B cell (primary cell): ENCODE results near the gene GSTO2. TPM values are rescaled to one million over a fixed set of nuclear protein-coding genes. Genes with fewer than 3 reads are reported as not detected.
A peak's percentile ranks its signal among the peaks of the same experiment; 100 is the strongest.

Experiments used
- ATAC-seq: fragments of 200-7000 bp; cut with Tn5 transposase; one replicate; pipeline ENCODE4 v1.10.0; 2021; ENCODE audit warnings: low read depth, mild to moderate bottlenecking, moderate number of reproducible peaks, moderate library complexity
- CTCF ChIA-PET: fragments of 350-600 bp; sonication (Branson Sonifier 250); formaldehyde crosslinking; loops from one replicate; lab custom pipeline; 2021; ENCODE audit warnings: antibody characterized with exemption, inconsistent platforms; lab: Charles Lee
- POLR2A ChIA-PET: fragments of 350-600 bp; sonication (Branson Sonifier 250); formaldehyde crosslinking; loops from one replicate; lab custom pipeline; 2021; ENCODE audit warnings: antibody characterized with exemption; lab: Charles Lee
- DNase-seq: peaks from one replicate; pipeline ENCODE4 v3.0.0; 2013
- H2AFZ ChIP-seq: 2 replicates; pipeline ENCODE4 v1.6.1; 2012; ENCODE audit warnings: mild to moderate bottlenecking, low read depth, low read length; ENCODE audit not compliant: insufficient read depth, poor library complexity, severe bottlenecking
- H3K27ac ChIP-seq, 2 donors: 1 replicate in 1 of 2; 2 replicates in 1 of 2; pipeline ENCODE4 v1.5.1; 2012 to 2013; ENCODE audit warnings: low read length in 2 of 2, mild to moderate bottlenecking in 2 of 2, moderate library complexity in 1 of 2
- H3K27me3 ChIP-seq, 4 experiments: fragments of 200-600 bp in 1 of 4; sonication (generic) in 1 of 4; replicated peaks in 1 of 4; 1 replicate in 2 of 4; 2 replicates in 2 of 4; pipeline versions ENCODE4 v1.6.1 to v1.7.0; 2013 to 2016; ENCODE audit warnings: low read length in 3 of 4, mild to moderate bottlenecking in 2 of 4, mixed read lengths in 1 of 4, moderate library complexity in 1 of 4; ENCODE audit not compliant: insufficient read depth in 4 of 4, control insufficient read depth in 3 of 4; ENCODE audit errors: control extremely low read depth in 1 of 4
- H3K36me3 ChIP-seq, 2 experiments: replicated peaks in 1 of 2; 1 replicate in 1 of 2; 2 replicates in 1 of 2; pipeline versions ENCODE4 v1.6.1 to v1.7.1; 2013; ENCODE audit warnings: low read length in 1 of 2; ENCODE audit not compliant: insufficient read depth in 2 of 2, control insufficient read depth in 1 of 2; ENCODE audit errors: control extremely low read depth in 1 of 2, extremely low read depth in 1 of 2
- H3K4me1 ChIP-seq, 2 donors: fragments of 200-600 bp in 1 of 2; sonication (generic) in 1 of 2; 1 replicate in 1 of 2; 2 replicates in 1 of 2; pipeline versions ENCODE4 v1.5.1 to v1.6.1; 2013 to 2017; ENCODE audit warnings: low read length in 2 of 2; ENCODE audit not compliant: control insufficient read depth in 2 of 2, insufficient read depth in 2 of 2
- H3K4me2 ChIP-seq: replicated peaks from 2 replicates; pipeline ENCODE3; 2012; ENCODE audit warnings: mild to moderate bottlenecking, low read depth, low read length; ENCODE audit not compliant: poor library complexity, severe bottlenecking
- H3K4me3 ChIP-seq, 5 experiments: fragments of 200-600 bp in 1 of 5; sonication (generic) in 1 of 5; 1 replicate in 3 of 5; 2 replicates in 2 of 5; pipeline versions ENCODE4 v1.5.1 to v1.7.0; 2011 to 2016; ENCODE audit warnings: low read length in 4 of 5, mild to moderate bottlenecking in 4 of 5, low read depth in 2 of 5, control low read depth in 1 of 5, moderate library complexity in 1 of 5; ENCODE audit not compliant: insufficient read depth in 1 of 5; ENCODE audit errors: control extremely low read depth in 1 of 5, extremely low read depth in 1 of 5
- H3K79me2 ChIP-seq: fragments of 200-600 bp; sonication (generic); one replicate; pipeline ENCODE4 v1.6.0; 2016; ENCODE audit warnings: low read length; ENCODE audit not compliant: control insufficient read depth, insufficient read depth
- H3K9ac ChIP-seq: fragments of 200-600 bp; sonication (generic); 2 replicates; pipeline ENCODE4 v1.6.1; 2017; ENCODE audit warnings: mild to moderate bottlenecking, low read length, moderate library complexity
- H3K9me3 ChIP-seq, 3 donors: one replicate each; pipeline versions ENCODE4 v1.6.1 to v1.7.1; 2013; ENCODE audit warnings: low read length in 2 of 3; ENCODE audit not compliant: control insufficient read depth in 2 of 3, insufficient read depth in 1 of 3; ENCODE audit errors: control extremely low read depth in 1 of 3
- H4K20me1 ChIP-seq: 2 replicates; pipeline ENCODE4 v1.6.0; 2012; ENCODE audit warnings: mild to moderate bottlenecking, low read length; ENCODE audit not compliant: insufficient read depth, control insufficient read depth, poor library complexity, severe bottlenecking
- H3K27ac Mint-ChIP-seq: one replicate; pipeline ENCODE4 v1.8.0; 2021; ENCODE audit warnings: mixed read lengths
- H3K27me3 Mint-ChIP-seq: one replicate; pipeline ENCODE4 v1.8.0; 2021; ENCODE audit warnings: mixed read lengths
- H3K4me1 Mint-ChIP-seq: one replicate; pipeline ENCODE4 v1.8.0; 2021; ENCODE audit warnings: mixed read lengths
- H3K4me3 Mint-ChIP-seq: one replicate; pipeline ENCODE4 v1.8.0; 2021; ENCODE audit warnings: mixed read lengths
- H3K9me3 Mint-ChIP-seq: one replicate; pipeline ENCODE4 v1.8.0; 2022; ENCODE audit warnings: mixed read lengths; ENCODE audit not compliant: insufficient read depth
- EZH2 ChIP-seq: IDR thresholded peaks from 2 replicates; pipeline ENCODE4 v1.6.1; 2012; ENCODE audit warnings: borderline replicate concordance, low read depth, mild to moderate bottlenecking, moderate library complexity, low read length; ENCODE audit not compliant: insufficient read depth, poor library complexity, severe bottlenecking
- WGBS: methylation state at CpG from one replicate; pipeline ENCODE4 v1.1.5; 2013; ENCODE audit warnings: missing lambda C conversion rate; ENCODE audit not compliant: insufficient coverage; 5-methylcytosine and 5-hydroxymethylcytosine counted together
- intact Hi-C: fragments of 100-400 bp; cut with micrococcal nuclease; formaldehyde crosslinking; loops from one replicate; pipeline ENCODE4 v1.10.0; 2022
- polyA plus RNA-seq: library from polyadenylated mRNA; depleted of rRNA; stranded (reverse); fragments of >200 nt; gene quantifications from 2 replicates; pipeline ENCODE4 v1.2.3, GENCODE V29; 2012
- total RNA-seq, 2 donors: library from RNA; stranded (reverse); fragments of 120-200 nt in 1 of 2; gene quantifications; 1 replicate in 1 of 2; 2 replicates in 1 of 2; pipeline versions ENCODE4 v1.2.3 to v1.2.4, GENCODE V29; 2013 to 2022
- TF ChIP-seq, protein P1 (sequence below): fragments of 200-600 bp; IDR thresholded peaks from one replicate; pipeline ENCODE4 v1.8.0; 2022; ENCODE audit warnings: antibody characterized with exemption, mild to moderate bottlenecking

Gene GSTO2
- total and polyA plus RNA-seq, 2 donors (not counting 1 experiment from before 2014, with no cell fraction given), result 0.16 to 0.89 TPM

DNA sequence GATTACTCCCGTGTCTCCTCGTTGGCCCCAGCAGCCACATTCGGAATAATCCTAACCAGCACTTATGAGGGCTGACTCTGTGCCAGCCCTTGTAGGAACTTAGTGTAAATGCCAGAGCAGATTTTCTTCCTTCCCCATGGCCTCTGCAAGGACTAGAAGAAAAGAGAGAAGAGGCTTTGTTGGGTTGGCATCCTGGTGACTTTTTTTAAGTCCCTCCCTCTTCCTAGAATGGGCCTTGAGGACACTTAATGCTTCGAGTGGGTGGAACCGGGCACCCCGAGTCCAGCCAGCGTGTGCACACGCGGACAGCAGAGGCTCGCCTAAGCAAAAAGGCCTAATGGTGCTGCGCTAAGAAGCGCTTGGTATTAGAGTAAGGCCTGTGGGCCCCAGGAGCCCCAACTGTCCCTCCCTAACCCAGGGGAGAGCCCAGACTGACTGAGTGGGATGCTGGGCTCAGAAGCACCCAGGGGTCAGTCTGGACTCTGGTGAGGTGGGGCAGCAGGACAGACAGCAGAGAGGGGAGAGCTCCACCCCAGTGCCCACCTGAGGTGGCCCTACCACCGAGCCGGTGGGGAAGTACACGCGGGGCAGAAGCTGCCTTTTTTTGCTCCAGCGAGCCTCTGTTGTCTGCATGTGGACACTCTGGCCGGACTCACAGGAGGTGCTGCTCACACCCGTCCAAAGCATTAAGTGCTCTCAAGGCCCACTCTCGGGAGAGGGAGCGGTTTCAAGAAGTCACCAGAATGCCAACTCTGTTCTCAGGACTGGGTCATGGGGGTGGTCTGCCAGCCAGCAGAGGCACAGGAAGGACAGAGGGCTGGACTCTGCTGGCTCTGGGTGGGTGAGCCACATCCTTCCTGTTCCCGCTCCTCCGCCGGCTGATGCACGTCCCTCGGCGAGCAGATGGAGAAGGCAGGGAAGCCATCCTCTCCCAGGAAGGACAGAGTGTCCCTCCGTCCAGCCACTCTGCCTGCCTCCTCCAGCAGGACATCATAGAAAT lies 56.8 kb downstream of the GSTO2 start:
- H3K4me1 Mint-ChIP-seq, result peaks cover 96% of the 10 kb centered on the region
- H3K4me3 Mint-ChIP-seq, result peak overlapping the region; percentile 64
- peaks cover 100% of the 10 kb centered on the region for H4K20me1 ChIP-seq
- no peak overlapping the region for H3K4me3 ChIP-seq
- H3K27me3 ChIP-seq, result no peaks in the 10 kb centered on the region
- peak overlapping the region; percentile 82 for H3K27ac Mint-ChIP-seq
- H3K4me1 ChIP-seq, result peaks cover 97 to 100% of the 10 kb centered on the region in 2 donors
- H3K36me3 ChIP-seq, result peaks cover 0 to 13% of the 10 kb centered on the region in 2 experiments
- no peaks in the 10 kb centered on the region for H3K27me3 Mint-ChIP-seq
- POLR2A ChIA-PET, result no interaction called here
- no peak overlapping the region for H2AFZ ChIP-seq
- H3K9ac ChIP-seq, result peak overlapping the region; percentile 4
- TF ChIP-seq, protein P1, sequence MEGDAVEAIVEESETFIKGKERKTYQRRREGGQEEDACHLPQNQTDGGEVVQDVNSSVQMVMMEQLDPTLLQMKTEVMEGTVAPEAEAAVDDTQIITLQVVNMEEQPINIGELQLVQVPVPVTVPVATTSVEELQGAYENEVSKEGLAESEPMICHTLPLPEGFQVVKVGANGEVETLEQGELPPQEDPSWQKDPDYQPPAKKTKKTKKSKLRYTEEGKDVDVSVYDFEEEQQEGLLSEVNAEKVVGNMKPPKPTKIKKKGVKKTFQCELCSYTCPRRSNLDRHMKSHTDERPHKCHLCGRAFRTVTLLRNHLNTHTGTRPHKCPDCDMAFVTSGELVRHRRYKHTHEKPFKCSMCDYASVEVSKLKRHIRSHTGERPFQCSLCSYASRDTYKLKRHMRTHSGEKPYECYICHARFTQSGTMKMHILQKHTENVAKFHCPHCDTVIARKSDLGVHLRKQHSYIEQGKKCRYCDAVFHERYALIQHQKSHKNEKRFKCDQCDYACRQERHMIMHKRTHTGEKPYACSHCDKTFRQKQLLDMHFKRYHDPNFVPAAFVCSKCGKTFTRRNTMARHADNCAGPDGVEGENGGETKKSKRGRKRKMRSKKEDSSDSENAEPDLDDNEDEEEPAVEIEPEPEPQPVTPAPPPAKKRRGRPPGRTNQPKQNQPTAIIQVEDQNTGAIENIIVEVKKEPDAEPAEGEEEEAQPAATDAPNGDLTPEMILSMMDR, result no peak
- no peak for TF ChIP-seq EZH2
- 61% methylated on average over 24 of the region's 28 CpGs for WGBS
- H3K79me2 ChIP-seq, result peaks cover 100% of the 10 kb centered on the region
- H3K9me3 ChIP-seq, result peaks cover 0 to 4% (median 0%) of the 10 kb centered on the region in 3 donors
- H3K27ac ChIP-seq, result peak overlapping the region in 1 of 2 donors; percentile 36
- ATAC-seq (no peak), DNase-seq (no peak)
- intact Hi-C loops, result no loop called here
- CTCF ChIA-PET, result interaction anchor here (1.4 to 23.3 kb wide), 6 partner anchors 11 to 23 kb away, joined by 4 to 594 read pairs (median 44); partner anchors contain the start of genes CFAP58 and ITPRIP
- H3K4me2 ChIP-seq, result peak overlapping the region; percentile 44
- no peaks in the 10 kb centered on the region for H3K9me3 Mint-ChIP-seq
